Measurements from ENCODE around the gene CHI3L1. TPM values are rescaled to one million over a fixed set of nuclear protein-coding genes. Genes with fewer than 3 reads are reported as not detected.

CHI3L1 gene
- total RNA-seq, 2 donors from 2014 or later, result 5.4 to 8.2 TPM

GRCh38 chr1:203175237-203175826 lies 11.2 kb downstream of the CHI3L1 start, which contains the start of gene MYBPH:
Gene MYBPH (minus strand): TSS chr1:203175826. CDS start chr1:203175755, 71 bp downstream.
- WGBS, 2 donors, result 61% methylated on average over 5 of the region's 5 CpGs; no CpG with 5 or more reads in 1 of the 2 donors
- intact Hi-C loops (cut with DNase I), result no loop called here
- peaks cover 26% of the 10 kb centered on the region for H3K4me1 ChIP-seq
- TF ChIP-seq CTCF (IDR thresholded peaks at IDR 0.05) (no peak), POLR2A (IDR thresholded peaks at IDR 0.05) (no peak)
- no peaks in the 10 kb centered on the region for H3K9me3 ChIP-seq
- no peak within 1 kb of the TSS for H3K27ac ChIP-seq
- no peak within 1 kb of the TSS for H3K4me3 ChIP-seq
- ATAC-seq (no peak), DNase-seq (no peak)
- H3K27me3 ChIP-seq, result no peaks in the 10 kb centered on the region
- H3K36me3 ChIP-seq (replicated peaks in 1 of 2; ENCODE audit: insufficient read depth in 1 of 2, low read depth in 2 of 2), result no peaks in the 10 kb centered on the region

DNA sequence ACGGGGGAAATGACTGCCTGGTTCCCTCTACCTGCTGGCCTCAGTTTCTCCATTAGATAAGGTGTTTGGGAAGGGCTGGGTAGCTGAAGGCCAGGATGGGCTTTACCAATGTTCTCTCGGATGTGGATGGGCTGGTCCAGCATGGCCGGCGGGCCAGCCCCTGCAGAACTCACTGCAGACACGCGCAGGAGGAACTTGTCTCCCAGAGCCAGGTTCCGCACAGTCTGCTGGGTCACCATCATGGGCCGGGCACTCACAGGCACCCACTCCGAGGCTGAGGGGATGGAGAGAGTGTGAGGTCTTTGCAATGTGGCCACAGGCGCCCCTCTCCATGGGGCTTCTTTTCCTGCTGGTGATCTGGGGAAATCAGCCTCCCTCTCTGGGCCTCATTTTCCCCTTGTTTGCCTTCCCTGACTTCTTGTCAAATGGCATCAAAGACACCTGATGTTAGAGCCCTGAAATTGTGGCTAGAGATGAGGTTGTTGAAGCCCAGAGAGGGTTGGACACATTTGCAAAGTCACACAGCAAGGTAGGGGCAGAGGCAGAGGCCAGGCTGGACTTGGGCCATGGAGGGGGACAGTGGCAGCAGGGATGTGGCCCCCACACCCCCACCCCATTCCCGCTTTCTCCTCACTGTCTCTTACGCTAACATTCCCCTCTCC lies 12.0 kb downstream of the CHI3L1 start:
- Histone ChIP-seq H3K36me3 (replicated peaks in 1 of 2; ENCODE audit: insufficient read depth in 1 of 2, low read depth in 2 of 2) (no peaks in the 10 kb centered on the region), H3K4me3 (no peak overlapping the region), H3K4me1 (peaks cover 24% of the 10 kb centered on the region), H3K9me3 (no peaks in the 10 kb centered on the region), H3K27ac (no peak overlapping the region), H3K27me3 (no peaks in the 10 kb centered on the region)
- DNase-seq, result no peak
- no peak for ATAC-seq
- WGBS, 2 donors, result 87 to 88% methylated on average over 8 to 12 of the region's 12 CpGs
- intact Hi-C loops (cut with DNase I), result loop anchor here (5.0 kb wide), 2 partner anchors 57 to 132 kb away; no protein-coding TSS in a partner anchor
- TF ChIP-seq POLR2A (IDR thresholded peaks at IDR 0.05) (no peak), CTCF (IDR thresholded peaks at IDR 0.05) (no peak)

DNA sequence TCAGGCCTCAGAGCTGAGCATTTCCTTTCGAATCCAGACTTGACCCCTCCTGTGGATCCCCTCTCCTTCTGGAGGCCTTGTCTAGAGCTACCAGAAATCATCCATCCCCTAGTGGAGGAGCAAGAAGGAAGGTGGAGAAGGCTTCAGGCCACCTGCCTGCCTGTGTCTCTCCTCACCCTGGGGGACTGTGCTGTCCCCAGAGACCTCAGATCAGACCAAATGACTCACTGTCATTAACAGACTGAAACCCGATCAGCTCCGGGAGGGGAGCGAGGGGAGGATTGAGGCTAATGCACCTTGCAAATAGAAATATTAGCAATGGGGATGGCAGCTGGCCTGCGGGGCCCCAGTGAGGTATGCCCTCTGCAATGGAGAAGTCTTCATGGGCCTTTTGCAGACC lies 12.9 kb downstream of the CHI3L1 start:
- no peak overlapping the region for H3K4me3 ChIP-seq
- no peak for TF ChIP-seq CTCF (IDR thresholded peaks at IDR 0.05)
- no peak for TF ChIP-seq POLR2A (IDR thresholded peaks at IDR 0.05)
- H3K27ac ChIP-seq, result no peak overlapping the region
- no peaks in the 10 kb centered on the region for H3K27me3 ChIP-seq
- H3K9me3 ChIP-seq, result no peaks in the 10 kb centered on the region
- H3K4me1 ChIP-seq, result peaks cover 20% of the 10 kb centered on the region
- DNase-seq (no peak), ATAC-seq (no peak)
- no peaks in the 10 kb centered on the region for H3K36me3 ChIP-seq (replicated peaks in 1 of 2; ENCODE audit: insufficient read depth in 1 of 2, low read depth in 2 of 2)
- intact Hi-C loops (cut with DNase I), result loop anchor here (5.0 kb wide), 2 partner anchors 56 to 131 kb away; no protein-coding TSS in a partner anchor
- WGBS, 2 donors, result 64 to 66% methylated on average over 5 of the region's 5 CpGs

- ATAC-seq (peak; percentile 22), DNase-seq (no peak)
- intact Hi-C loops (cut with DNase I), result loop anchor here (5.0 kb wide), 2 partner anchors 56 to 131 kb away; no protein-coding TSS in a partner anchor
- H3K9me3 ChIP-seq, result no peaks in the 10 kb centered on the region
- H3K4me3 ChIP-seq, result no peak overlapping the region
- H3K27me3 ChIP-seq, result no peaks in the 10 kb centered on the region
- TF ChIP-seq POLR2A (IDR thresholded peaks at IDR 0.05), result no peak
- TF ChIP-seq CTCF (IDR thresholded peaks at IDR 0.05), result no peak
- 34 to 65% methylated on average over 2 of the region's 2 CpGs for WGBS, 2 donors
- H3K4me1 ChIP-seq, result peaks cover 20% of the 10 kb centered on the region
- H3K27ac ChIP-seq, result peak overlapping the region in 1 of 4 donors; percentile 2
- no peaks in the 10 kb centered on the region for H3K36me3 ChIP-seq (replicated peaks in 1 of 2; ENCODE audit: insufficient read depth in 1 of 2, low read depth in 2 of 2)
Observed at GRCh38 chr1:203173011-203173555, 13.4 kb downstream of the CHI3L1 start.
